Lower leg skin (tissue), 3 donors: ENCODE data around the gene PLXDC2.

Experiments
- POLR2A ChIP-seq, 2 donors: fragments of 450-650 bp; IDR thresholded peaks; one replicate each; pipeline ENCODE4 v1.6.1; 2016 to 2017; ENCODE audit warnings: antibody characterized with exemption in 2 of 2, mild to moderate bottlenecking in 1 of 2, moderate library complexity in 1 of 2
- TF ChIP-seq, protein P1 (sequence below), 3 donors: fragments of 450-650 bp; IDR thresholded peaks; one replicate each; pipeline ENCODE4 v1.5.1; 2016; ENCODE audit warnings: antibody characterized with exemption in 3 of 3, mild to moderate bottlenecking in 3 of 3, moderate library complexity in 2 of 3

GRCh38 chr10:20200758-20201157, 384.5 kb downstream of the PLXDC2 start:
- TF ChIP-seq, protein P1, sequence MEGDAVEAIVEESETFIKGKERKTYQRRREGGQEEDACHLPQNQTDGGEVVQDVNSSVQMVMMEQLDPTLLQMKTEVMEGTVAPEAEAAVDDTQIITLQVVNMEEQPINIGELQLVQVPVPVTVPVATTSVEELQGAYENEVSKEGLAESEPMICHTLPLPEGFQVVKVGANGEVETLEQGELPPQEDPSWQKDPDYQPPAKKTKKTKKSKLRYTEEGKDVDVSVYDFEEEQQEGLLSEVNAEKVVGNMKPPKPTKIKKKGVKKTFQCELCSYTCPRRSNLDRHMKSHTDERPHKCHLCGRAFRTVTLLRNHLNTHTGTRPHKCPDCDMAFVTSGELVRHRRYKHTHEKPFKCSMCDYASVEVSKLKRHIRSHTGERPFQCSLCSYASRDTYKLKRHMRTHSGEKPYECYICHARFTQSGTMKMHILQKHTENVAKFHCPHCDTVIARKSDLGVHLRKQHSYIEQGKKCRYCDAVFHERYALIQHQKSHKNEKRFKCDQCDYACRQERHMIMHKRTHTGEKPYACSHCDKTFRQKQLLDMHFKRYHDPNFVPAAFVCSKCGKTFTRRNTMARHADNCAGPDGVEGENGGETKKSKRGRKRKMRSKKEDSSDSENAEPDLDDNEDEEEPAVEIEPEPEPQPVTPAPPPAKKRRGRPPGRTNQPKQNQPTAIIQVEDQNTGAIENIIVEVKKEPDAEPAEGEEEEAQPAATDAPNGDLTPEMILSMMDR (IDR thresholded peaks at IDR 0.05): no peak
- TF ChIP-seq POLR2A (IDR thresholded peaks at IDR 0.05): no peak
